Neuronal stem cell (in vitro differentiated cells): ENCODE data around the gene ZNF652.

ENCODE experiments used
- DNase-seq: peaks from one replicate; pipeline ENCODE4 v3.0.0-alpha.2; 2013; ENCODE audit warnings: low spot score
- H2AFZ ChIP-seq: one replicate; pipeline ENCODE4 v1.6.1; 2013; ENCODE audit warnings: mild to moderate bottlenecking, low read length, inconsistent platforms
- H2AK5ac ChIP-seq: 2 replicates; pipeline ENCODE4 v1.6.1; 2013; ENCODE audit warnings: low read depth, mild to moderate bottlenecking, inconsistent platforms, low read length, moderate library complexity, mixed read lengths
- H2BK120ac ChIP-seq: 2 replicates; pipeline ENCODE4 v1.6.1; 2013; ENCODE audit warnings: low read depth, mild to moderate bottlenecking, inconsistent platforms, low read length, moderate library complexity, mixed read lengths
- H2BK12ac ChIP-seq: one replicate; pipeline ENCODE4 v1.6.1; 2013; ENCODE audit warnings: low read length, inconsistent platforms
- H2BK15ac ChIP-seq: 2 replicates; pipeline ENCODE4 v1.6.1; 2013; ENCODE audit warnings: mild to moderate bottlenecking, low read length, inconsistent platforms, mixed read lengths
- H2BK5ac ChIP-seq: one replicate; pipeline ENCODE4 v1.6.1; 2013; ENCODE audit warnings: inconsistent platforms, mild to moderate bottlenecking, low read length, moderate library complexity
- H3K14ac ChIP-seq: one replicate; pipeline ENCODE4 v1.6.1; 2013; ENCODE audit warnings: low read length, inconsistent platforms
- H3K18ac ChIP-seq: 2 replicates; pipeline ENCODE4 v1.6.1; 2013; ENCODE audit warnings: low read length, inconsistent platforms
- H3K23ac ChIP-seq: 2 replicates; pipeline ENCODE4 v1.6.1; 2013; ENCODE audit warnings: low read depth, mild to moderate bottlenecking, mixed read lengths, low read length, inconsistent platforms; ENCODE audit not compliant: poor library complexity
- H3K27ac ChIP-seq: replicated peaks from 3 replicates; pipeline ENCODE4 v1.5.1; 2013; ENCODE audit warnings: low read length, inconsistent platforms
- H3K27me3 ChIP-seq, 3 experiments: 2 replicates each; pipeline ENCODE4 v1.6.1; 2013; ENCODE audit warnings: low read length in 3 of 3, mild to moderate bottlenecking in 2 of 3, inconsistent platforms in 1 of 3, low read depth in 1 of 3, mixed read lengths in 1 of 3, moderate library complexity in 1 of 3; ENCODE audit not compliant: control insufficient read depth in 3 of 3, insufficient read depth in 3 of 3
- H3K36me3 ChIP-seq, 2 donors: replicated peaks in 1 of 2; 2 replicates each; pipeline ENCODE4 v1.6.1; 2013; ENCODE audit warnings: low read length in 2 of 2; ENCODE audit not compliant: control insufficient read depth in 2 of 2, insufficient read depth in 2 of 2
- H3K4ac ChIP-seq: 2 replicates; pipeline ENCODE4 v1.6.1; 2013; ENCODE audit warnings: inconsistent platforms, mild to moderate bottlenecking, low read length, moderate library complexity
- H3K4me1 ChIP-seq, 2 donors: 1 replicate in 1 of 2; 2 replicates in 1 of 2; pipeline ENCODE4 v1.6.1; 2013; ENCODE audit warnings: low read length in 2 of 2, low read depth in 1 of 2; ENCODE audit not compliant: control insufficient read depth in 2 of 2, insufficient read depth in 1 of 2
- H3K4me2 ChIP-seq: one replicate; pipeline ENCODE4 v1.6.1; 2013; ENCODE audit warnings: mild to moderate bottlenecking, low read length, inconsistent platforms; ENCODE audit not compliant: insufficient read depth, poor library complexity, severe bottlenecking
- H3K4me3 ChIP-seq, 2 donors: 2 replicates each; pipeline ENCODE4 v1.5.1; 2013; ENCODE audit warnings: low read length in 2 of 2, mild to moderate bottlenecking in 2 of 2, inconsistent platforms in 1 of 2, moderate library complexity in 1 of 2
- H3K79me1 ChIP-seq: one replicate; pipeline ENCODE4 v1.6.1; 2013; ENCODE audit warnings: low read depth, mild to moderate bottlenecking, inconsistent platforms, low read length, moderate library complexity
- H3K9ac ChIP-seq: one replicate; pipeline ENCODE4 v1.6.1; 2013; ENCODE audit warnings: mild to moderate bottlenecking, low read depth, low read length, inconsistent platforms; ENCODE audit not compliant: poor library complexity
- H3K9me3 ChIP-seq, 2 donors: replicated peaks in 1 of 2; 2 replicates each; pipeline versions ENCODE3 to v1.6.1; 2013; ENCODE audit warnings: low read length in 2 of 2, mild to moderate bottlenecking in 2 of 2, inconsistent platforms in 1 of 2, low read depth in 1 of 2, mixed read lengths in 1 of 2, moderate library complexity in 1 of 2; ENCODE audit not compliant: control insufficient read depth in 2 of 2, insufficient read depth in 1 of 2
- H4K8ac ChIP-seq: one replicate; pipeline ENCODE4 v1.6.1; 2013; ENCODE audit warnings: low read depth, mild to moderate bottlenecking, inconsistent platforms, low read length, moderate library complexity
- H4K91ac ChIP-seq: one replicate; pipeline ENCODE4 v1.6.1; 2013; ENCODE audit warnings: low read length, low read depth, mild to moderate bottlenecking, inconsistent platforms; ENCODE audit not compliant: poor library complexity
- WGBS, 2 donors: extraction: QIAGEN DNeasy Blood & Tissue Kit; methylation state at CpG; one replicate each; pipeline ENCODE4 v1.1.7; 2013; ENCODE audit warnings: missing lambda C conversion rate in 2 of 2, mixed read lengths in 1 of 2; ENCODE audit not compliant: insufficient read length in 2 of 2, insufficient replicate concordance in 1 of 2; ENCODE audit errors: extremely low coverage in 2 of 2; 5-methylcytosine and 5-hydroxymethylcytosine counted together

The ZNF652 gene

DNA sequence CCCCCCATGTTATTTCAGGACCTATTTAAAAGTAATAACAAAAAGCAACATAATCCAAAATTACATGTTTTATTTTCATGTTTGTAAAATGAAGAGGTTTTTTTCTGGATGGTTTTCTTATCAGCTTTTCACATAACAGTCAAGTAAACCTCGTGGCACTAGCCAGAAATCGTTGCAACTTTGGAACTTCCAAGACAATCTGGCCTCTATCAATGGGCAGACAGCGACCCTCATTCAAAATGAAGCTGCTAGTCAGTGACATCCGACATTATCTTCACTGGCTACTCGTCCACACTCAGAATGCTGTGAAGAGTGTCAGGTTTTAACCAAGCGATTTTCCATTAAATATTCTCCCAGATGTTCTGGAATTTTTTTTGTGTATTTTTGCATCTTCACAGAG lies 22.7 kb downstream of the ZNF652 start:
- no peak overlapping the region for H2AFZ ChIP-seq
- H3K27ac ChIP-seq: no peak overlapping the region
- no peak overlapping the region for H3K4me2 ChIP-seq
- no peak overlapping the region for H2BK120ac ChIP-seq
- no peak overlapping the region for H3K9ac ChIP-seq
- no peak overlapping the region for H4K91ac ChIP-seq
- H3K36me3 ChIP-seq: no peaks in the 10 kb centered on the region
- H3K18ac ChIP-seq: no peak overlapping the region
- no peak overlapping the region for H4K8ac ChIP-seq
- H3K79me1 ChIP-seq: peaks cover 5% of the 10 kb centered on the region
- H3K4me3 ChIP-seq: no peak overlapping the region
- H2BK15ac ChIP-seq: no peak overlapping the region
- no peak overlapping the region for H2AK5ac ChIP-seq
- H2BK12ac ChIP-seq: no peak overlapping the region
- WGBS, 2 donors: no CpG with 5 or more reads among the region's 6 CpGs
- H3K4ac ChIP-seq: no peak overlapping the region
- no peak for DNase-seq
- peaks cover 0 to 2% of the 10 kb centered on the region in 2 donors for H3K4me1 ChIP-seq
- no peak overlapping the region for H3K14ac ChIP-seq
- no peak overlapping the region for H3K23ac ChIP-seq
- H2BK5ac ChIP-seq: no peak overlapping the region
- H3K27me3 ChIP-seq: no peaks in the 10 kb centered on the region
- H3K9me3 ChIP-seq: no peaks in the 10 kb centered on the region

DNA sequence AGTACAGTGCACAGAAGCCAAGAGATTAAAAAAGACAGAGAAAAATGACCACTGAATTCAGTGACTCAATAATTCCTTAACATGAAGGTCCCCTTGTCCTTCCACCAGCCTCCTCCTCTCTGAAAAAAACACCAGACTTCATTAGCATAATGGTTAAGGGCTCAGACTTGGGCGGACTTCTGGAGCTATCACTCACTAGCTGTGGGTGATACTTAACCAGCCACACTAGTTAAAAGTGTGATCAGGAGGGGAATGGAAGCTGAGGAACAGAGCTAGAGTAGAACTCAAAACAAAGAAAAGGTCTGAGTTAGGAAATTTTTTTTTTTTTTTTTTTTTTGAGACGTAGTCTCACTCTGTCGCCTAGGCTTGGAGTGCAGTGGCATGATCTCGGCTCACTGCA lies 23.2 kb downstream of the ZNF652 start:
- Histone ChIP-seq H3K36me3 (no peaks in the 10 kb centered on the region), H2BK15ac (no peak overlapping the region), H3K9ac (no peak overlapping the region), H4K8ac (no peak overlapping the region), H3K4ac (no peak overlapping the region), H4K91ac (no peak overlapping the region), H3K14ac (no peak overlapping the region), H3K4me2 (no peak overlapping the region), H3K4me1 (peaks cover 0 to 2% of the 10 kb centered on the region in 2 donors), H3K23ac (no peak overlapping the region), H2AK5ac (no peak overlapping the region), H2BK120ac (no peak overlapping the region), H3K9me3 (no peaks in the 10 kb centered on the region), H3K4me3 (no peak overlapping the region), H2BK5ac (no peak overlapping the region), H2BK12ac (no peak overlapping the region), H3K27ac (no peak overlapping the region), H3K27me3 (no peaks in the 10 kb centered on the region), H3K79me1 (peaks cover 6% of the 10 kb centered on the region), H3K18ac (no peak overlapping the region), H2AFZ (no peak overlapping the region)
- no CpG with 5 or more reads among the region's 4 CpGs for WGBS, 2 donors
- no peak for DNase-seq

DNA sequence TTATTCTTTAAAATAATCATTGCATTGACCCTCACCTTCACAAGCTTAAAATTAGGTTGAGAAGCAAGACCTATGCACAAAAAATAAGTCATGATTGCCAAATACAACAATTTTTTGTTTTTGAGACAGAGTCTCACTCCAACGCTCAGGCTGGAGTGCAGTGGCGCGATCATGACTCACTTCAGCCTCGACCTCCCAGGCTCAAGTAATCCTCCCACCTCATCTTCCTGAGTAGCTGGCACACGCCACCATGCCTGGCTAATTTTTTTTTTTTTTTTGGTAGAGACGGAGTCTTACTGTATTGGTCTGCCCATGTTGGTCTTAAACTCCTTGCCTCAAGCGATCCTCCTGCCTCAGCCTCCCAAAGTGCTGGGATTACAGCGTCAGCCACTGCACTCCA lies 24.2 kb downstream of the ZNF652 start:
- no peak overlapping the region for H3K14ac ChIP-seq
- H3K27me3 ChIP-seq: no peaks in the 10 kb centered on the region
- no peak overlapping the region for H4K8ac ChIP-seq
- H3K18ac ChIP-seq: no peak overlapping the region
- H3K23ac ChIP-seq: no peak overlapping the region
- H3K9me3 ChIP-seq: no peaks in the 10 kb centered on the region
- no peaks in the 10 kb centered on the region for H3K36me3 ChIP-seq
- no peak overlapping the region for H2BK120ac ChIP-seq
- no peak overlapping the region for H3K4ac ChIP-seq
- no peak overlapping the region for H4K91ac ChIP-seq
- DNase-seq: no peak
- no peak overlapping the region for H2BK12ac ChIP-seq
- H2AK5ac ChIP-seq: no peak overlapping the region
- no peak overlapping the region for H2BK15ac ChIP-seq
- WGBS, 2 donors: no CpG with 5 or more reads among the region's 8 CpGs
- no peak overlapping the region for H3K9ac ChIP-seq
- H2BK5ac ChIP-seq: no peak overlapping the region
- H3K4me2 ChIP-seq: no peak overlapping the region
- no peak overlapping the region for H3K27ac ChIP-seq
- peaks cover 0 to 2% of the 10 kb centered on the region in 2 donors for H3K4me1 ChIP-seq
- H3K4me3 ChIP-seq: no peak overlapping the region
- H2AFZ ChIP-seq: no peak overlapping the region
- peaks cover 6% of the 10 kb centered on the region for H3K79me1 ChIP-seq

DNA sequence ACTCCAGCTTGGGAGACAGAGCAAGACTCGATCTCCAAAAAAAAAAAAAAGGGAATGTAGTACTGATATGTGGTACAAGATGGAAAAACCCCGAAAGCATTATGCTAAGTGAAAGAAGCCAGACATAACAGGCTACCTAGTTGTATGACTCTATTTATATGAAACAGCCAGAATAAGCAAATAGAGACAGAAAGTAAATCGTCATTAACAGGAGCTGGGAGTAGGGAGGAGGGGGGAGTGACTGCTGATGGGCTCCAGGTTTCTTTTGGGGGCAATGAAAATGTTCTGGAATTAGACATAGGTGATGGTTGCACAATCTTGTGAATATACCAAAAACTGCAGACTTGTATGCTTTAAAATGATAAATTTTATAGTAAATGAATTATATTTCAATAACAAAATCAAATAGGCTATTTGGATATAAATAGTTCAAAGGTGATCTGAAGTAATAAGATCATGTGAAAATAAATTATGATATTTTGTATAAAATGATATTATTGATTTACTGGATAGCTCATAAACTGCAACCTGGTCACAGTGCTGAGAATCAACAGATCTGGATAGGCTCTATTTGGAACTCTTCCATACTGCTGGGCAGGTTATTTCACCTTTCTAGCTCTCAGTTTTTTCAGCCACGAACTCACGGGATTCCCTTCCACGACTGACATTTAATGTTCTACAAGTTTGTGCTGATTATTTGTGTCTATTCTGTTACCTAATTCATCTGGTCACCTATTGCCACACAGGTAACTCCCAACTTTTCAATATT lies 27.1 kb downstream of the ZNF652 start:
- no peaks in the 10 kb centered on the region for H3K9me3 ChIP-seq
- no peak overlapping the region for H3K18ac ChIP-seq
- H2AFZ ChIP-seq: no peak overlapping the region
- DNase-seq: no peak
- H3K23ac ChIP-seq: no peak overlapping the region
- H4K8ac ChIP-seq: no peak overlapping the region
- H3K4me1 ChIP-seq: peaks cover 0 to 2% of the 10 kb centered on the region in 2 donors
- H4K91ac ChIP-seq: no peak overlapping the region
- H3K36me3 ChIP-seq: no peaks in the 10 kb centered on the region
- H3K27ac ChIP-seq: no peak overlapping the region
- H2BK120ac ChIP-seq: no peak overlapping the region
- H3K4me2 ChIP-seq: no peak overlapping the region
- no peak overlapping the region for H2AK5ac ChIP-seq
- no peaks in the 10 kb centered on the region for H3K27me3 ChIP-seq
- H2BK12ac ChIP-seq: no peak overlapping the region
- H2BK15ac ChIP-seq: no peak overlapping the region
- no peak overlapping the region for H3K4me3 ChIP-seq
- no peak overlapping the region for H3K4ac ChIP-seq
- H3K14ac ChIP-seq: no peak overlapping the region
- WGBS, 2 donors: no CpG with 5 or more reads among the region's 6 CpGs
- H3K79me1 ChIP-seq: peaks cover 6% of the 10 kb centered on the region
- H2BK5ac ChIP-seq: no peak overlapping the region
- no peak overlapping the region for H3K9ac ChIP-seq
